Measurements from ENCODE around the gene OXGR1.
"Not testable (repeated sequence)": the region's sequence is repeated elsewhere in the genome, so short reads cannot be mapped to it uniquely, and the experiment has no call there.

OXGR1 gene

DNA sequence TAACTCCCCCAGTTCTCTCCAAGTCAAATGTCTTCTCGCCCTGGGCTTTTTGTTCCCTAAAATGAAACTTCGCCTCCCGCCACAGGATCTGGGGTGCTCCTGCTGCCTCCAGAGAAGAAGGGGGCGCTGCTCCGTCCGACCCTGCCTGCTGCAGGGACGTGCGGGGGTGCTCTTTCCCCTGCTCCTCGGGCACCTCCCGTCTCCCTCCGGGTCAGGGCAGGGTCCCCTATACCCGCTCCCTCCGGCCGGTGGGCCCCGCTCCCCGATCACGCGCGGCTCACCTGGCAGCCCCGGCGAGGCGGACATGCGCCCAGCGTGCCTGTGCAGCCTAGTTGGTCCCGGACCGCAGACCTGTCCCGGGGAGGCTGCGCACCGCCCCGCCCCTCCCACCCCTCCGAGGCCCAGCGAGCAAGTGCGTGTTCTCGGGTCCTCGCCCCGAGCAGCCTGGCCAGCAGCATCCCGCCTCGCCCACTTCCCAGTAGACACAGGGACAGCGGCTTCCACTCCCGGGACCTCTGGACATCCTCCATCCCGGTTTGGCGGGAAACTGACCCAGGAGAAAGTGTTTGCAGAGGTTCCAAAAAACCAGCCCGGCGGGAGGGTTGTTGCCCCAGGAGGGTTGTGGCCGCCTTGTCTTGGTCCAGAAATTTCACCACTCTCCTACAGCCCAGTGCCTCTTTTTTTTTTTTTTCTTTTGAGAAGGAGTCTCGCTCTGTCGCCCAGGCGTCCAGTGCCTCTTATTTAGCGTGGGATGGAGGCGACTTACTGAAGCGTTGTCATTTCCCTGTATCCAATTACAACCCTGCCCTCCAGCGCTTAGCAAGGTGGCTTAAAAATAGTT lies at the start of gene OXGR1:
Gene OXGR1, minus strand, starts transcription at position 460 of the 841 bp plus-strand sequence. CDS start 6,717 bp downstream, outside the sequence.
- no peak for DNase-seq

GRCh38 chr13:97043302-97043701 lies 49.0 kb upstream of the OXGR1 start:
- DNase-seq: no peak

GRCh38 chr13:97030705-97031452 lies 36.6 kb upstream of the OXGR1 start:
- DNase-seq: no peak

DNA sequence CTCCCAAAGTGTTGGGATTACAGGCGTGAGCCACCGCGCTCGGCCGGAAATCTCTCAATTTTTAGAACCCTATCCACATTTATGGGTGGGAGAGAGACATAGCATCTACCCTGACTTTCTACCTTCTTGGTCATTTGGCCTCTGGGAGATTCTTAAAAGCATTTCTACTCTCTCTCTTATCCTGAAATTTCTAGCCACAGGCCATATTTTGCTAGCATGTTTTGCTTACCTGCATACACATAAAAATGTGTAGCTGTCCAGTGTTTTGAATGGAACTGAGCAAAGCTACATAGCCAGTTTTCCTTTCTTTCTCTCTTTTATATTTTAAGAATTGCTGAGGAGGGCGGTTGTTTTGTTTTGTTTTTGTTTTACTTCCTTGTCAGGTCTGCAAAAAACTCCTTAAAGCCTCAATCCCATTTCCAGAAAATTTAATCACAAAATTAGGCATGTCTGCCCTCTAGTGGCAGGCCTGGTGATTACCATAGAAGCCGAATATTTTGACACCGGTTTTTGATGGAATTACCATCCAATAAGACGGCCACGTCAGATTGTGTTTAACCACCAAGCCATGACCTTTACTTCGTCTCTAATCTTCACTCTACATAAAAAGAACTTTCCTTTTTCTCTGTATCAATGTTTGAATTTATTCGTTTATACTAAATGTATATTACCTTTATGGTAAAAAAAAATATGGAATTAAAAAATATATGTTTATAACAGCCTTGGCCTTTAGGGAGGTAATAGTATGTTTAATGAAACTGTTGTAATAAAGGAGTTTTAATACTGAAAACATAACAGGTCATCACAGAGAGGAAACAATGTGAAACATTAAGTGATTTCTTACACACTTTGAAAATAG lies 34.4 kb upstream of the OXGR1 start:
- peak; percentile 39 for DNase-seq

- no peak for DNase-seq
Measured at GRCh38 chr13:97027162-97027554, 32.9 kb upstream of the OXGR1 start.

- no peak for DNase-seq
Measured at GRCh38 chr13:97026531-97027161, 32.4 kb upstream of the OXGR1 start.

DNA sequence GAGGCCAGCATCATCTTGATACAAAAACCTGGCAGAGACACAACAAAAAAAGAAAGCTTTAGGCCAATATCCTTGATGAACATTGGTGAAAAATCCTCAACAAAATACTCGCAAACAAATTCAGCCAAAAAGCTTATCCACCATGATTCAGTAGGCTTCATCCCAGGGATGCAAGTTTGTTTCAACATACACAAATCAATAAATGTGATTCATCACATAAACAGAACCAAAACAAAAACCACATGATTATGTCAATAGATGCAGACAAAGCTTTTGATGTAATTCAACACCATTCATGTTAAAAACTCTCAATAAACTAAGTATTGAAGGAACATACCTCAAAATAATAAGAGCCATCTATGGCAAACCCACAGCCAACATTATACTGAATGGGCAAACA lies 29.5 kb upstream of the OXGR1 start:
- not testable (repeated sequence) for DNase-seq

DNA sequence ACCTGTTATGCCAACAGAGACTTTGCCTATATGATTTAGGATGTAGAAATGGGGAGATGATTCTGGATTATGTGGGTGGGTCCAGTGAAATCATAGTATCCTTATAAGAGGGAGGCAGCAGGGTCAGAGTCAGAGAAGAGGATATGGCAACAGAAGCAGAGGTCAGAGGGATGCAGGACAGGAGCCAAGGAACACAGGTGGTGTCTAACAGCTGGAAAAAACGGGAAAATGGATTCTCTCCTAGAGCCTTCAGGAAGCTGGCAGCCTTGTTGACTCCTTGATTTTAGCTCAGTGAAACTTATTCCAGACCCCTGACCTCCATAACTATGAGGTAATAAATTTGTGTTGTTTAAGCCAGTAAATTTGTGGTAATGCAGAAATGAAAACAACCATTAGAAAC lies 28.8 kb upstream of the OXGR1 start:
- DNase-seq: no peak

- no peak for DNase-seq
Measured at GRCh38 chr13:97021241-97021640, 27.0 kb upstream of the OXGR1 start.

GRCh38 chr13:97020689-97021240 lies 26.5 kb upstream of the OXGR1 start:
- DNase-seq: no peak

GRCh38 chr13:97020194-97020593 lies 25.9 kb upstream of the OXGR1 start:
- DNase-seq: no peak

DNA sequence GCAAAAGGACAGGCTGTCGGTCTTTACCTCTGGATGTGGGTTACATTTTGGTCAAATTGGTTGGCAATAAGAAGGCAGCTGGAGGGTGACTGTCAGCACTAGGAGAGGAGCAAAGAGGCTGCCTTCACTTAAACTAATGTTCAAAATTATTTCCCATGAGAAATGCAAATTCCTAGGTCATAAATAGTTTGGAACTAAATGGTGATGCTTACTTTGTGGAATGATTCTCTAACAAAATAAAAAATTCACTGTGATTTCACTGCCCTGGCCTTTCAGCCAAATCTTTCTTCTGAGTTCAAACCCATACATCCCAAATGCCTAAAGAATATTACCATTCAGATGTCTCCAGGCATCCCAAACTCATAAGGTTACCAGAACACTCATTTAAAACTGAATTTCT lies 25.0 kb upstream of the OXGR1 start:
- no peak for DNase-seq

- peak; percentile 32 for DNase-seq
Measured at GRCh38 chr13:97018029-97018819, 23.9 kb upstream of the OXGR1 start.

- DNase-seq: no peak
Measured at GRCh38 chr13:97017322-97017721, 23.0 kb upstream of the OXGR1 start.

GRCh38 chr13:97015661-97016350 lies 21.5 kb upstream of the OXGR1 start:
- no peak for DNase-seq

DNA sequence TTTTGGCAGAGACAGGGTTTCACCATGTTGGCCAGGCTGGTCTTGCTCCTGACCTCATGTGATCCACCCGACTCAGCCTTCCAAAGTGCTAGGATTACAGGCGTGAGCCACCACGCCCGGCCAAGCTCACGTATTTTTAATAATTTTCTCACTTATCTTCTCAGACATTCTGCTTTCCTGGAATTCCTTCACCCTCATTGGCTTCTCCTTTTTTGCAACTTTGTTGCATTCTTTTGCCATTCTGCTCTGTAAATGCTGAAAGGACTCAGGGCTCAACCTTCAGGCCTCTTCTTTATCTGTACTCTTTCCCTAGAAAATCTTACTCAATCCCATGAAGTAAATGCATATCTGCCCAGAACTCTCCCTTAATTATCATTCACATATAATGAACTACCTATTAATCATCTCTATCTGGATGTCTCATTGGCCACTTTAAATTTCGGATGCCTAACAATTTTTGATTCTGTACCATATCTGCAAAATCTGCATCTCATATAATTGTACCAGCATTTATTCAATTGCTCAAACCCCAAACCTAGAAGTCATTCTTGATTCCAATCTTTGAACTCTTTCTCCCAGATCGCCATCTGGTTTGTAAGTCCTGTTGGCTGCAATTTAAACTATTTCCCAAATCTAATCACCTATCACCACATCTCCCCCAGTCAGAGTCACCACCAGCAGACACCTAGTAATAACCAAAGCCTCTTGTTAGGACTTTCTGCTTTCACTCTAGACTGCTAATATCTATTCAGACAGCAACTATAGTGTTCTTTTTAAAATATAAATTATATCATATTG lies 18.2 kb upstream of the OXGR1 start:
- DNase-seq: no peak

DNA sequence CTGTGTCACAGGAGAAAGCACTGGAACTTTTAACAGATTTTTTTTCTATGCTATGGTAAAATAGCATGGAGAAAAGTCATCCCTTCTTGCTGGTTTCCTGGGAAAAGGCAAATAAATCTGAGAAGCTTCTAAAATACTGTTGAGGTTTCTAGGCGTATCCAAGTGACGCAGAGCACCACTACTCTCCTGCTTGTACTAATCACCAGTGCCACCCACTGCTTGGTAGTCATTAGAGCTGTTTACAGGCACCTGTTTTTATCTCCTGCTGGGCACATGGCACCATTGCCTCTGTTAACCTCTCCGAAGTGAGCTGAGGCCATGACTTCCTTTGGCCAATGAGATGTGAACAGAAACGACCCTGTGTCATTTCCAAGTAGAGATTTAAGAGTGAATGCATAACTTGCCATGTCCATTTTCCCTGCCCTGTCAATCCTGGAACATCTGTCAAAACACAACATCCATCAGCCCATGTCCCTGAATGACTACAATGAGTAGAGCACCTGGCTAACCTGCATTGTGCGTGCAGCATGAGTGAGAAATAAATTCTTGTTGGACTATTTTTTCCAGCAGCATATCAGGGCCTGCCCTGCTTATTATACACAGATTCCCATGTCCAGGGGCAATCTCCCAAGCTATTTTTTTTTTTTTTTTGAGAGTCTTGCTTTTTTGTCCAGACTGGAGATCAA lies 17.3 kb upstream of the OXGR1 start:
- no peak for DNase-seq

GRCh38 chr13:97008643-97009042 lies 14.4 kb upstream of the OXGR1 start:
- DNase-seq: no peak

DNA sequence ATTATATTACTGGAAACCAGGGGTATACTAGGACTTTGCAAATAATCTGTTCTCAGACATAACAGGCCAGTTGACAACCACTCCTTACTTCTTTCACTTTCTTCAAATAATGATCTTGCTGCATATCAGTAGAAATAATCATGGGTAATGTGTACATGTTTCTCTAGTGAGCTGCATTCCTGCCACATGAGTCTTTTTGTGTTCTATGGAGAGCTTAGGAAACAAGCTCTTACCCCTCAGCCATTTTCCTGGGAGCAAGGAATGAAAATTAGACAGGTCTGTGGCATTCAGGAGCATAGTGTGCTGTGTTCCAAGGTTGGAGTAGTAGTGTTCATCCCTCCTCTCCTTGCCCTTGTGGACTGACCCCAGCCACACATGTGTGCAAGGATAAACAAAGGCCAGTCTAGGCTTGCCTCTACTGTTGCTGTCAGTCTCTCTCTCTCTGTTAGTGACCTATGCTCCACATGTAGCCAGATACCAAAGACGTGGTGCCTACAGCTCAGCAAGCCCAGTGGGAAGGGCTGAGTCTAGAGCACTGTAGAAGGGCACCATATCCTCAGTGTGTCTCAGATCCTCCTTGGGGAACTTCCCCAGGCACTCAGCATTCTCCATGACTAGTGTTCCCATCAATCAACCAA lies 11.5 kb upstream of the OXGR1 start:
- DNase-seq: no peak

Data from NCI-H774 (cell line).